Measurements from ENCODE around the gene VGLL2.

Gene VGLL2

DNA sequence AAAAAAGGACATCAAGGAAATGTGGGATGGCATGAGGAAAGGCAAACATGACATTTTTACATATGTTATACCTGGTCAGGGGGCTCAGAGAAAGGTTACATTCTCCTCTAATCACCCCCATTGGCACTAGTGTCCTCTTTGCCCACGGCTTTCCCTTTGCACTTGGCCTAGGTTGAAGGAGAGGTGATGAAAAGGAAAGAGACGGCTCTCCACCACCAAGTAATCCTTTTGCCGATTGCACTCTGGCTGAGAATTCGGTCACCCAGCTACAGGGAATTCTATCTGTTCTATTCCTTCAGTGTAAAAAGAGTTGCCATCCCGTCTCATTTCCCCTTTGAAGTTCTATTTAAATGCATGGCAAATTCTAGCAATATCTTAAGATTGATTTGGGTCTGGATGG is 10.4 kb downstream of the VGLL2 start:
- Histone ChIP-seq H3F3A (ENCODE audit: insufficient read depth) (no peaks in the 10 kb centered on the region), H3K4me3 (ENCODE audit: insufficient read depth, low read length, poor library complexity, severe bottlenecking) (no peak overlapping the region), H3K9me2 (replicated peaks; ENCODE audit: insufficient read depth, low read length) (no peaks in the 10 kb centered on the region), H3K27me3 (ENCODE audit: low read length) (no peaks in the 10 kb centered on the region), H3K4me2 (ENCODE audit: low read depth, low read length, poor library complexity, severe bottlenecking) (no peak overlapping the region), H3K9me3 (ENCODE audit: insufficient read depth, low read length) (no peaks in the 10 kb centered on the region), H3K27ac (ENCODE audit: low read depth, low read length) (no peak overlapping the region), H4K20me1 (ENCODE audit: low read depth, low read length) (no peaks in the 10 kb centered on the region), H3K9ac (ENCODE audit: low read length) (no peak overlapping the region), H3K79me2 (ENCODE audit: insufficient read depth, low read length) (no peaks in the 10 kb centered on the region), H2AFZ (ENCODE audit: low read depth, low read length, severe bottlenecking) (no peak overlapping the region), H3K36me3 (ENCODE audit: low read length) (no peaks in the 10 kb centered on the region)
- TF ChIP-seq EZH2phosphoT487 (conservative IDR thresholded peaks at IDR 0.05; ENCODE audit: low read length), result no peak
- TF ChIP-seq, protein P1, sequence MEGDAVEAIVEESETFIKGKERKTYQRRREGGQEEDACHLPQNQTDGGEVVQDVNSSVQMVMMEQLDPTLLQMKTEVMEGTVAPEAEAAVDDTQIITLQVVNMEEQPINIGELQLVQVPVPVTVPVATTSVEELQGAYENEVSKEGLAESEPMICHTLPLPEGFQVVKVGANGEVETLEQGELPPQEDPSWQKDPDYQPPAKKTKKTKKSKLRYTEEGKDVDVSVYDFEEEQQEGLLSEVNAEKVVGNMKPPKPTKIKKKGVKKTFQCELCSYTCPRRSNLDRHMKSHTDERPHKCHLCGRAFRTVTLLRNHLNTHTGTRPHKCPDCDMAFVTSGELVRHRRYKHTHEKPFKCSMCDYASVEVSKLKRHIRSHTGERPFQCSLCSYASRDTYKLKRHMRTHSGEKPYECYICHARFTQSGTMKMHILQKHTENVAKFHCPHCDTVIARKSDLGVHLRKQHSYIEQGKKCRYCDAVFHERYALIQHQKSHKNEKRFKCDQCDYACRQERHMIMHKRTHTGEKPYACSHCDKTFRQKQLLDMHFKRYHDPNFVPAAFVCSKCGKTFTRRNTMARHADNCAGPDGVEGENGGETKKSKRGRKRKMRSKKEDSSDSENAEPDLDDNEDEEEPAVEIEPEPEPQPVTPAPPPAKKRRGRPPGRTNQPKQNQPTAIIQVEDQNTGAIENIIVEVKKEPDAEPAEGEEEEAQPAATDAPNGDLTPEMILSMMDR (IDR thresholded peaks at IDR 0.05; ENCODE audit: insufficient read depth, low read length, poor library complexity, severe bottlenecking), result no peak

DNA sequence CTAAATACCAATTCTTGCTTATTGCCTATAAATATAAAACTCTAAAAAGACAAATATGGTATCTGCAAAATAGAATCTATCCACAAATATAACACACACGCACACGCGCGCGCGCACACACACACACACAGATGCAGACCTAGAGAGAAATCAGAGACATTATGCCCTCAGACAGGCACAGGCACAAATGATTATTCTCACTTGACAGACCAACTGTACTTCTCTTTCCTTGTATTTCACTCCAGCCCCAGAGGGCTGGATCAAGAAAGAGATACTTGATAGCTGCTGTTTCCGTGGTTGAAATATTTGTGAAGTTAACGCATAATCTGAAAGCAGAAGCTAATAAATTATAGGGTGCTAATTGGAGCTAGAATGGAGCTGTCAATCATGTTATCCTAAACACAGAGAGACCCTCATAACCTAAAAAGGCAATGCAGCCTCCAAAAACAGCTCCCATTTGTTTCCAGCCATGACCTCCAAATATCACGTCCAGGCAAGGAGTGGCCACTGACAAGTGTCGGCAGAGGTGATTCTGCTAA is 11.5 kb downstream of the VGLL2 start:
- H3K27me3 ChIP-seq (ENCODE audit: low read length), result no peaks in the 10 kb centered on the region
- H3K27ac ChIP-seq (ENCODE audit: low read depth, low read length), result no peak overlapping the region
- no peak overlapping the region for H2AFZ ChIP-seq (ENCODE audit: low read depth, low read length, severe bottlenecking)
- no peaks in the 10 kb centered on the region for H3K9me3 ChIP-seq (ENCODE audit: insufficient read depth, low read length)
- no peak overlapping the region for H3K4me3 ChIP-seq (ENCODE audit: insufficient read depth, low read length, poor library complexity, severe bottlenecking)
- no peaks in the 10 kb centered on the region for H3K9me2 ChIP-seq (replicated peaks; ENCODE audit: insufficient read depth, low read length)
- no peaks in the 10 kb centered on the region for H3K36me3 ChIP-seq (ENCODE audit: low read length)
- no peaks in the 10 kb centered on the region for H3K79me2 ChIP-seq (ENCODE audit: insufficient read depth, low read length)
- H3K9ac ChIP-seq (ENCODE audit: low read length), result no peak overlapping the region
- no peak for TF ChIP-seq EZH2phosphoT487 (conservative IDR thresholded peaks at IDR 0.05; ENCODE audit: low read length)
- TF ChIP-seq, protein P1 (IDR thresholded peaks at IDR 0.05; ENCODE audit: insufficient read depth, low read length, poor library complexity, severe bottlenecking), result no peak
- H3K4me2 ChIP-seq (ENCODE audit: low read depth, low read length, poor library complexity, severe bottlenecking), result no peak overlapping the region
- H3F3A ChIP-seq (ENCODE audit: insufficient read depth), result no peaks in the 10 kb centered on the region
- H4K20me1 ChIP-seq (ENCODE audit: low read depth, low read length), result no peaks in the 10 kb centered on the region

DNA sequence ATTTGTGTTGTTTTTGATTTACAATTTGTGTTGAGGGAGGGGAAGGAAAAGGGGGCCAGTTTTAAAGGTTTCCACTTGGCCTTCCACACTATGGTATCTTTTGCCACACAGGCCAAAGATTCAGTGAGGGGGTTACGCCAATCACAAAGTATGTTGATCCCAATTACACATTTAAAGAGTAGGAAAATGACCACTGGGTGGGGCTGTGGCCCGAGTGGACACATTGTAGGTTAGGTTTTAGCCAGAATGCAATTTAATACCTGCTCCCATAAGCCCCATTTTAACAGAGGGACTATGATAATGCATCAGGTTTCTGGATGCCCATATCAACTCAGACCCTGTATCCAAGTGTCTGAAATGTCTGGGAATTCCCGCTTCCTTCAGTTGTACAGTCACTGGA is 15.6 kb downstream of the VGLL2 start:
- Histone ChIP-seq H3K9me2 (replicated peaks; ENCODE audit: insufficient read depth, low read length) (no peaks in the 10 kb centered on the region), H3K27ac (ENCODE audit: low read depth, low read length) (no peak overlapping the region), H3K79me2 (ENCODE audit: insufficient read depth, low read length) (no peaks in the 10 kb centered on the region), H4K20me1 (ENCODE audit: low read depth, low read length) (no peaks in the 10 kb centered on the region), H3K4me2 (ENCODE audit: low read depth, low read length, poor library complexity, severe bottlenecking) (no peak overlapping the region), H3K27me3 (ENCODE audit: low read length) (no peaks in the 10 kb centered on the region), H3K9me3 (ENCODE audit: insufficient read depth, low read length) (no peaks in the 10 kb centered on the region), H3K36me3 (ENCODE audit: low read length) (no peaks in the 10 kb centered on the region), H3K9ac (ENCODE audit: low read length) (no peak overlapping the region), H3K4me3 (ENCODE audit: insufficient read depth, low read length, poor library complexity, severe bottlenecking) (no peak overlapping the region), H2AFZ (ENCODE audit: low read depth, low read length, severe bottlenecking) (no peak overlapping the region), H3F3A (ENCODE audit: insufficient read depth) (no peaks in the 10 kb centered on the region)
- TF ChIP-seq, protein P1 (IDR thresholded peaks at IDR 0.05; ENCODE audit: insufficient read depth, low read length, poor library complexity, severe bottlenecking), result no peak
- no peak for TF ChIP-seq EZH2phosphoT487 (conservative IDR thresholded peaks at IDR 0.05; ENCODE audit: low read length)
